H9 (cell line): Measurements from ENCODE around the gene PCNX2. TPM values are rescaled to one million over a fixed set of nuclear protein-coding genes. Genes with fewer than 3 reads are reported as not detected.

Source experiments
- DNase-seq: peaks from one replicate; pipeline ENCODE4 v3.0.0-alpha.2; 2017
- H2AFZ ChIP-seq: one replicate; pipeline ENCODE4 v1.6.1; 2013; ENCODE audit warnings: mild to moderate bottlenecking, low read length, control low read depth, moderate library complexity
- H2AK5ac ChIP-seq: 2 replicates; pipeline ENCODE4 v1.6.1; 2013; ENCODE audit warnings: low read length, control low read depth, mixed read lengths; ENCODE audit not compliant: insufficient read length
- H2BK120ac ChIP-seq: one replicate; pipeline ENCODE4 v1.6.1; 2013; ENCODE audit warnings: low read depth, mild to moderate bottlenecking, low read length, control low read depth, inconsistent platforms; ENCODE audit not compliant: poor library complexity, severe bottlenecking
- H2BK12ac ChIP-seq: 2 replicates; pipeline ENCODE4 v1.6.1; 2013; ENCODE audit warnings: low read length, control low read depth, mixed read lengths, low read depth; ENCODE audit not compliant: insufficient read length
- H2BK15ac ChIP-seq: 2 replicates; pipeline ENCODE4 v1.6.1; 2013; ENCODE audit warnings: low read depth, low read length, control low read depth
- H2BK20ac ChIP-seq: one replicate; pipeline ENCODE4 v1.6.1; 2013; ENCODE audit warnings: low read depth, mild to moderate bottlenecking, low read length, control low read depth, inconsistent platforms; ENCODE audit not compliant: poor library complexity, severe bottlenecking
- H2BK5ac ChIP-seq: 2 replicates; pipeline ENCODE4 v1.6.1; 2013; ENCODE audit warnings: low read length, control low read depth, mixed read lengths; ENCODE audit not compliant: insufficient read length
- H3K14ac ChIP-seq: 2 replicates; pipeline ENCODE4 v1.6.1; 2013; ENCODE audit warnings: low read length, control low read depth; ENCODE audit not compliant: insufficient read depth
- H3K18ac ChIP-seq: 2 replicates; pipeline ENCODE4 v1.6.1; 2013; ENCODE audit warnings: low read depth, mild to moderate bottlenecking, mixed read lengths, low read length, control low read depth; ENCODE audit not compliant: insufficient read length
- H3K23ac ChIP-seq: 2 replicates; pipeline ENCODE4 v1.6.1; 2013; ENCODE audit warnings: low read length, control low read depth, mixed read lengths, low read depth; ENCODE audit not compliant: insufficient read length
- H3K23me2 ChIP-seq: 2 replicates; pipeline ENCODE4 v1.6.1; 2013; ENCODE audit warnings: low read depth, mild to moderate bottlenecking, mixed read lengths, low read length, control low read depth; ENCODE audit not compliant: insufficient read length, poor library complexity, severe bottlenecking
- H3K27ac ChIP-seq: 2 replicates; pipeline ENCODE4 v1.5.1; 2013; ENCODE audit warnings: low read length, control low read depth, mixed read lengths, low read depth; ENCODE audit not compliant: insufficient read length
- H3K27me3 ChIP-seq: 2 replicates; pipeline ENCODE4 v1.6.1; 2013; ENCODE audit warnings: low read length, control low read depth, inconsistent platforms; ENCODE audit not compliant: insufficient read depth
- H3K4ac ChIP-seq: 2 replicates; pipeline ENCODE4 v1.6.1; 2013; ENCODE audit warnings: low read depth, mild to moderate bottlenecking, control low read depth, inconsistent platforms, low read length, moderate library complexity
- H3K4me1 ChIP-seq: 2 replicates; pipeline ENCODE4 v1.6.1; 2013; ENCODE audit warnings: low read length, control low read depth, inconsistent platforms; ENCODE audit not compliant: insufficient read depth
- H3K4me2 ChIP-seq: 2 replicates; pipeline ENCODE4 v1.6.1; 2013; ENCODE audit warnings: low read length, control low read depth, mixed read lengths; ENCODE audit not compliant: insufficient read length, insufficient read depth
- H3K56ac ChIP-seq: 2 replicates; pipeline ENCODE4 v1.6.1; 2013; ENCODE audit warnings: low read depth, mild to moderate bottlenecking, mixed read lengths, low read length, control low read depth; ENCODE audit not compliant: insufficient read length
- H3K79me1 ChIP-seq: 2 replicates; pipeline ENCODE4 v1.6.1; 2013; ENCODE audit warnings: low read depth, mild to moderate bottlenecking, moderate library complexity, low read length, control low read depth, inconsistent platforms; ENCODE audit not compliant: insufficient read depth, poor library complexity, severe bottlenecking
- H3K79me2 ChIP-seq: 2 replicates; pipeline ENCODE4 v1.6.1; 2013; ENCODE audit warnings: low read length, control low read depth, inconsistent platforms; ENCODE audit not compliant: insufficient read depth
- H3K9ac ChIP-seq: 2 replicates; pipeline ENCODE4 v1.6.1; 2013; ENCODE audit warnings: low read length, control low read depth, mixed read lengths; ENCODE audit not compliant: insufficient read length; ENCODE audit errors: extremely low read depth
- H3K9me3 ChIP-seq: one replicate; pipeline ENCODE4 v1.6.1; 2013; ENCODE audit warnings: low read depth, low read length, inconsistent platforms; ENCODE audit not compliant: control insufficient read depth
- H3T11ph ChIP-seq: one replicate; pipeline ENCODE4 v1.6.1; 2013; ENCODE audit warnings: mild to moderate bottlenecking, low read length, control low read depth, inconsistent platforms
- H4K20me1 ChIP-seq: one replicate; pipeline ENCODE4 v1.6.1; 2013; ENCODE audit not compliant: control insufficient read depth, insufficient read length, insufficient read depth
- H4K5ac ChIP-seq: 2 replicates; pipeline ENCODE4 v1.6.1; 2013; ENCODE audit warnings: low read depth, mild to moderate bottlenecking, mixed read lengths, low read length, control low read depth; ENCODE audit not compliant: insufficient read length
- H4K8ac ChIP-seq: replicated peaks from 2 replicates; pipeline ENCODE4 v1.6.1; 2013; ENCODE audit warnings: low read length, control low read depth, mixed read lengths, low read depth; ENCODE audit not compliant: insufficient read length
- H4K91ac ChIP-seq: 2 replicates; pipeline ENCODE4 v1.6.1; 2013; ENCODE audit warnings: low read depth, mild to moderate bottlenecking, moderate library complexity, mixed read lengths, low read length, control low read depth; ENCODE audit not compliant: insufficient read length
- H3K27ac Mint-ChIP-seq, 3 experiments: 2 replicates in 2 of 3; 3 replicates in 1 of 3; pipeline ENCODE4 v1.8.0; 2020 to 2021; ENCODE audit warnings: mixed read lengths in 3 of 3, mild to moderate bottlenecking in 1 of 3, moderate library complexity in 1 of 3
- H3K27me3 Mint-ChIP-seq: 2 replicates; pipeline ENCODE4 v1.8.0; 2021; ENCODE audit warnings: low read depth, mild to moderate bottlenecking, moderate library complexity, mixed read lengths
- H3K36me3 Mint-ChIP-seq, 3 experiments: 2 replicates in 2 of 3; 3 replicates in 1 of 3; pipeline ENCODE4 v1.8.0; 2020 to 2021; ENCODE audit warnings: low read depth in 3 of 3, mixed read lengths in 3 of 3; ENCODE audit not compliant: insufficient read depth in 1 of 3
- H3K4me1 Mint-ChIP-seq, 2 experiments: 2 replicates each; pipeline ENCODE4 v1.8.0; 2020; ENCODE audit warnings: mixed read lengths in 2 of 2
- H3K4me3 Mint-ChIP-seq, 2 experiments: 2 replicates in 1 of 2; 3 replicates in 1 of 2; pipeline ENCODE4 v1.8.0; 2020 to 2021; ENCODE audit warnings: mild to moderate bottlenecking in 2 of 2, mixed read lengths in 2 of 2, moderate library complexity in 1 of 2
- H3K9me3 Mint-ChIP-seq, 2 experiments: 2 replicates in 1 of 2; 3 replicates in 1 of 2; pipeline ENCODE4 v1.8.0; 2020; ENCODE audit warnings: mild to moderate bottlenecking in 2 of 2, mixed read lengths in 2 of 2, moderate library complexity in 1 of 2
- WGBS: extraction: QIAGEN DNeasy Blood & Tissue Kit; methylation state at CpG from one replicate; pipeline ENCODE4 v1.1.7; 2013; ENCODE audit warnings: missing lambda C conversion rate, low lambda C conversion rate, mixed read lengths; ENCODE audit not compliant: insufficient read length; ENCODE audit errors: extremely low coverage; 5-methylcytosine and 5-hydroxymethylcytosine counted together
- total RNA-seq: library from RNA; stranded (reverse); gene quantifications from 2 replicates; pipeline ENCODE4 v1.2.1, GENCODE V29; 2021
- TF ChIP-seq, protein P1 (sequence below): fragments of 200-600 bp; sonication (generic); conservative IDR thresholded peaks from 3 replicates; pipeline ENCODE4 v1.8.0; 2021; ENCODE audit warnings: antibody characterized with exemption, mild to moderate bottlenecking

Gene PCNX2
- total RNA-seq, 1 experiment from 2014 or later = 45.1 TPM

DNA sequence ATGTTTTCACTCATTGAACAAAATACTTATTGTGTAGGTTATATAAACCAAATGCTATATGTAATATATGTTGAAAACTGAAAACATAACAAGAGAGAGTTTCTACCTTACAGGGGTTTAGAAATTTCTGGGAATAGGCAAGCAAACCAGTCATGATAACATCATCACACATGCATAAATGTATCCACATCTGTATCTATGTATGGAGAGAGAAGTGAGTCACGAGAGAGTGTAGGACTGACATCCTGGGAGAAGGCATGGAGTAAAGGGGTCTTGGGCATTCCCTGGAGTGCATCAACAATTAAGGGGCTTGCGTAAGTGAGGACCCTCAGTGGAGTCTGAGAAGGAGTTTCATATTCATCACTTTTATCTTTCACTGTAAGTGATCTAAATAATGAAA is 65.5 kb downstream of the PCNX2 start:
- Histone ChIP-seq H3K56ac (no peak overlapping the region), H3K27me3 (no peaks in the 10 kb centered on the region), H3K14ac (no peak overlapping the region), H2BK20ac (no peak overlapping the region), H3K9ac (no peak overlapping the region), H3K27ac (no peak overlapping the region), H3K79me1 (peaks cover 4% of the 10 kb centered on the region), H4K91ac (no peak overlapping the region), H4K20me1 (no peaks in the 10 kb centered on the region), H3K23me2 (no peaks in the 10 kb centered on the region), H3K79me2 (no peaks in the 10 kb centered on the region), H2AFZ (no peak overlapping the region), H3K4me1 (no peaks in the 10 kb centered on the region), H3K23ac (no peak overlapping the region), H2BK5ac (no peak overlapping the region), H4K8ac (no peak overlapping the region), H2BK12ac (no peak overlapping the region), H2BK15ac (no peak overlapping the region), H3K18ac (no peak overlapping the region), H4K5ac (no peak overlapping the region), H3K9me3 (no peaks in the 10 kb centered on the region), H2AK5ac (no peak overlapping the region), H3T11ph (no peak overlapping the region), H2BK120ac (no peak overlapping the region), H3K4ac (no peak overlapping the region), H3K4me2 (no peak overlapping the region)
- H3K4me3 Mint-ChIP-seq = no peak overlapping the region
- peak overlapping the region in 2 of 3 experiments; percentile 6 to 8; a peak in 2 of 7 replicates for H3K27ac Mint-ChIP-seq
- no peaks in the 10 kb centered on the region for H3K27me3 Mint-ChIP-seq
- TF ChIP-seq, protein P1, sequence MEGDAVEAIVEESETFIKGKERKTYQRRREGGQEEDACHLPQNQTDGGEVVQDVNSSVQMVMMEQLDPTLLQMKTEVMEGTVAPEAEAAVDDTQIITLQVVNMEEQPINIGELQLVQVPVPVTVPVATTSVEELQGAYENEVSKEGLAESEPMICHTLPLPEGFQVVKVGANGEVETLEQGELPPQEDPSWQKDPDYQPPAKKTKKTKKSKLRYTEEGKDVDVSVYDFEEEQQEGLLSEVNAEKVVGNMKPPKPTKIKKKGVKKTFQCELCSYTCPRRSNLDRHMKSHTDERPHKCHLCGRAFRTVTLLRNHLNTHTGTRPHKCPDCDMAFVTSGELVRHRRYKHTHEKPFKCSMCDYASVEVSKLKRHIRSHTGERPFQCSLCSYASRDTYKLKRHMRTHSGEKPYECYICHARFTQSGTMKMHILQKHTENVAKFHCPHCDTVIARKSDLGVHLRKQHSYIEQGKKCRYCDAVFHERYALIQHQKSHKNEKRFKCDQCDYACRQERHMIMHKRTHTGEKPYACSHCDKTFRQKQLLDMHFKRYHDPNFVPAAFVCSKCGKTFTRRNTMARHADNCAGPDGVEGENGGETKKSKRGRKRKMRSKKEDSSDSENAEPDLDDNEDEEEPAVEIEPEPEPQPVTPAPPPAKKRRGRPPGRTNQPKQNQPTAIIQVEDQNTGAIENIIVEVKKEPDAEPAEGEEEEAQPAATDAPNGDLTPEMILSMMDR = no peak
- H3K36me3 Mint-ChIP-seq = peaks cover 18 to 58% (median 22%) of the 10 kb centered on the region in 3 experiments; a peak in 6 of 7 replicates
- WGBS = no CpG with 5 or more reads among the region's 2 CpGs
- no peak for DNase-seq
- peaks cover 11 to 28% of the 10 kb centered on the region in 2 experiments for H3K4me1 Mint-ChIP-seq
- no peaks in the 10 kb centered on the region for H3K9me3 Mint-ChIP-seq
